ENCODE measurements around the gene PIAS2. TPM values are rescaled to one million over a fixed set of nuclear protein-coding genes. Genes with fewer than 3 reads are reported as not detected.
"Not testable (repeated sequence)": the region's sequence is repeated elsewhere in the genome, so short reads cannot be mapped to it uniquely, and the experiment has no call there.

Gene PIAS2
- polyA plus RNA-seq, 3 donors, result 9.9 to 13.2 (median 11.0) TPM

DNA sequence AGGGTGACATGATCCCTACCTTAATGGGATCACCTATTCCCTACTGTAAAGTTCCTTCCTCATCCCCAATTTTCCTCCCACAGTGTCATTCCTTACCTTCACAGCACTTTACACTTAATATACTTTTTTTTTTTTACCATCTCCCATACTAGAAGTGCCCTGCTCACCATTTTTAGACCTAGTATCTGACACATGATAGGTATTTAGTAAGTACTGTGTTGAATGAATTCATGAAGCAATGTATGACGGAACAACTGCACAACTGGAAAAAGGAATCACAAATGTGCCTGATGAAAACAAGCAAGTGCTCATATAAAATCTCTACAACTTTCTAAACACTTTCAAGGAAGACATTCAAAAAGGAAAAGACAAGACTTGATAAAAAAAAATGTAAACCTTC is 83.4 kb downstream of the PIAS2 start:
- no CpG with 5 or more reads among the region's 1 CpG for WGBS (ENCODE audit: insufficient coverage)
- Histone ChIP-seq H3K79me2 (ENCODE audit: insufficient read depth, low read length) (no peaks in the 10 kb centered on the region), H3K4me1 (ENCODE audit: control insufficient read depth in 1 of 2, insufficient read depth in 2 of 2, low read length in 2 of 2) (no peaks in the 10 kb centered on the region), H3K9ac (ENCODE audit: insufficient read depth, low read length, poor library complexity, severe bottlenecking) (no peak overlapping the region), H2AFZ (ENCODE audit: insufficient read depth, low read depth, low read length, poor library complexity, severe bottlenecking) (no peak overlapping the region), H4K20me1 (ENCODE audit: insufficient read depth, low read length) (no peaks in the 10 kb centered on the region), H3K4me3 (replicated peaks in 1 of 3; ENCODE audit: low read depth in 2 of 3, low read length in 3 of 3) (no peak overlapping the region), H3K9me3 (replicated peaks in 1 of 2; ENCODE audit: control insufficient read depth in 1 of 2, insufficient read depth in 1 of 2, low read length in 2 of 2) (no peaks in the 10 kb centered on the region), H3K27ac (ENCODE audit: low read depth in 1 of 2, low read length in 2 of 2) (no peak overlapping the region), H3K4me2 (replicated peaks; ENCODE audit: extremely low read depth, low read length, poor library complexity, severe bottlenecking) (no peak overlapping the region), H3K27me3 (ENCODE audit: control insufficient read depth in 2 of 2, insufficient read depth in 2 of 2, low read length in 2 of 2) (no peaks in the 10 kb centered on the region), H3K36me3 (replicated peaks in 1 of 2; ENCODE audit: control insufficient read depth in 1 of 2, insufficient read depth in 2 of 2, low read length in 2 of 2) (peaks cover 9 to 41% of the 10 kb centered on the region in 2 donors)
- Mint-ChIP-seq H3K36me3 (peaks cover 39 to 41% of the 10 kb centered on the region in 2 donors), H3K4me3 (no peak overlapping the region), H3K4me1 (no peaks in the 10 kb centered on the region), H3K27ac (no peak overlapping the region), H3K9me3 (peaks cover 0 to 2% (median 0%) of the 10 kb centered on the region in 7 donors), H3K27me3 (ENCODE audit: low read depth in 3 of 3) (no peaks in the 10 kb centered on the region)
- TF ChIP-seq, protein P1, sequence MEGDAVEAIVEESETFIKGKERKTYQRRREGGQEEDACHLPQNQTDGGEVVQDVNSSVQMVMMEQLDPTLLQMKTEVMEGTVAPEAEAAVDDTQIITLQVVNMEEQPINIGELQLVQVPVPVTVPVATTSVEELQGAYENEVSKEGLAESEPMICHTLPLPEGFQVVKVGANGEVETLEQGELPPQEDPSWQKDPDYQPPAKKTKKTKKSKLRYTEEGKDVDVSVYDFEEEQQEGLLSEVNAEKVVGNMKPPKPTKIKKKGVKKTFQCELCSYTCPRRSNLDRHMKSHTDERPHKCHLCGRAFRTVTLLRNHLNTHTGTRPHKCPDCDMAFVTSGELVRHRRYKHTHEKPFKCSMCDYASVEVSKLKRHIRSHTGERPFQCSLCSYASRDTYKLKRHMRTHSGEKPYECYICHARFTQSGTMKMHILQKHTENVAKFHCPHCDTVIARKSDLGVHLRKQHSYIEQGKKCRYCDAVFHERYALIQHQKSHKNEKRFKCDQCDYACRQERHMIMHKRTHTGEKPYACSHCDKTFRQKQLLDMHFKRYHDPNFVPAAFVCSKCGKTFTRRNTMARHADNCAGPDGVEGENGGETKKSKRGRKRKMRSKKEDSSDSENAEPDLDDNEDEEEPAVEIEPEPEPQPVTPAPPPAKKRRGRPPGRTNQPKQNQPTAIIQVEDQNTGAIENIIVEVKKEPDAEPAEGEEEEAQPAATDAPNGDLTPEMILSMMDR (IDR thresholded peaks at IDR 0.05), result no peak
- DNase-seq, result no peak
- intact Hi-C loops (cut with micrococcal nuclease), result no loop called here

DNA sequence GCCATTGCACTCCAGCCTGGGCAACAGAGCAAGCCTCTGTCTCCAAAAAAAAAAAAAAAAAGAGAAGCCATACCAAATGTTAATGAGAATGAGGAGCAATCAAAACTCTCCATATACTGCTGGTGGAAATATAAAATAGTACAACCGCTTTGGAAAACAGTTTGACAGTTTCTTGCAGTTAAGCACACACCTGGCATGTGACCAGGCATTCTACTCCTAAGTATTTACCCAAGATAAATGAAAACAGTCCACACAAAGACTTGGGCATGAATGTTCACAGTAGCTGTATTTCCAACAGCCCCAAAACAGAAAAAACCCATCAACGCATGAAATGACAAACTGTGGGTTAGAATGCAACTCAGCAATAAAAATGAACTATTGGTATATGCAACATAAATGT is 84.5 kb downstream of the PIAS2 start:
- no peaks in the 10 kb centered on the region for H3K27me3 Mint-ChIP-seq (ENCODE audit: low read depth in 3 of 3)
- Histone ChIP-seq H3K36me3 (replicated peaks in 1 of 2; ENCODE audit: control insufficient read depth in 1 of 2, insufficient read depth in 2 of 2, low read length in 2 of 2) (peaks cover 10 to 52% of the 10 kb centered on the region in 2 donors), H4K20me1 (ENCODE audit: insufficient read depth, low read length) (no peaks in the 10 kb centered on the region), H3K9ac (ENCODE audit: insufficient read depth, low read length, poor library complexity, severe bottlenecking) (no peak overlapping the region), H3K27ac (ENCODE audit: low read depth in 1 of 2, low read length in 2 of 2) (no peak overlapping the region), H3K4me3 (replicated peaks in 1 of 3; ENCODE audit: low read depth in 2 of 3, low read length in 3 of 3) (no peak overlapping the region), H3K9me3 (replicated peaks in 1 of 2; ENCODE audit: control insufficient read depth in 1 of 2, insufficient read depth in 1 of 2, low read length in 2 of 2) (no peaks in the 10 kb centered on the region), H3K27me3 (ENCODE audit: control insufficient read depth in 2 of 2, insufficient read depth in 2 of 2, low read length in 2 of 2) (no peaks in the 10 kb centered on the region), H2AFZ (ENCODE audit: insufficient read depth, low read depth, low read length, poor library complexity, severe bottlenecking) (no peak overlapping the region), H3K79me2 (ENCODE audit: insufficient read depth, low read length) (no peaks in the 10 kb centered on the region), H3K4me2 (replicated peaks; ENCODE audit: extremely low read depth, low read length, poor library complexity, severe bottlenecking) (no peak overlapping the region), H3K4me1 (ENCODE audit: control insufficient read depth in 1 of 2, insufficient read depth in 2 of 2, low read length in 2 of 2) (no peaks in the 10 kb centered on the region)
- peaks cover 0 to 2% (median 0%) of the 10 kb centered on the region in 7 donors for H3K9me3 Mint-ChIP-seq
- peaks cover 43 to 45% of the 10 kb centered on the region in 2 donors for H3K36me3 Mint-ChIP-seq
- TF ChIP-seq, protein P1 (IDR thresholded peaks at IDR 0.05), result no peak
- DNase-seq, result no peak
- WGBS (ENCODE audit: insufficient coverage), result no CpG with 5 or more reads among the region's 2 CpGs
- intact Hi-C loops (cut with micrococcal nuclease), result no loop called here
- no peak overlapping the region for H3K4me3 Mint-ChIP-seq
- no peak overlapping the region for H3K27ac Mint-ChIP-seq
- H3K4me1 Mint-ChIP-seq, result no peaks in the 10 kb centered on the region

DNA sequence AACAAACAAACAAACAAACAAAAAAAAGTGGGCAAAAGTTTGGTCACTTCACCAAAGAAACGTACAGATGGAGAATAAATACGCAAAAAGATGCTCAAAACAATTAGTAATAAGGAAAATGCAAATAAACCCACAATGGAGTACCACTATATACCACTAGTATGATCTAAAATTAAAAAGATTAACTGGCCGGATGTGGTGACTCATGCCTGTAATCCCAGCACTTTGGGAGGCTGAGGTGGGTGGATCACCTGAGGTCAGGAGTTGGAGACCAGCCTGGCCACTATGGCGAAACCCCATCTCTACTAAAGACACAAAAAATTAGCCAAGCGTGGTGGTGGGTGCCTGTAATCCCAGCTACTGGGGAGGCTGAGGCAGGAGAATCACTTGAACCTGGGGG is 84.9 kb downstream of the PIAS2 start:
- H3K4me1 Mint-ChIP-seq; H3K27ac ChIP-seq (ENCODE audit: low read depth in 1 of 2, low read length in 2 of 2): not testable (repeated sequence)
- peaks cover 47 to 49% of the 10 kb centered on the region in 2 donors for H3K36me3 Mint-ChIP-seq

More for the DNA sequence above, 84.9 kb downstream of the PIAS2 start:
- H3K4me3 Mint-ChIP-seq; H3K4me3 ChIP-seq (replicated peaks in 1 of 3; ENCODE audit: low read depth in 2 of 3, low read length in 3 of 3); H3K27me3 ChIP-seq (ENCODE audit: control insufficient read depth in 2 of 2, insufficient read depth in 2 of 2, low read length in 2 of 2); H3K4me2 ChIP-seq (replicated peaks; ENCODE audit: extremely low read depth, low read length, poor library complexity, severe bottlenecking); H3K4me1 ChIP-seq (ENCODE audit: control insufficient read depth in 1 of 2, insufficient read depth in 2 of 2, low read length in 2 of 2); intact Hi-C loops (cut with micrococcal nuclease); H3K9me3 ChIP-seq (replicated peaks in 1 of 2; ENCODE audit: control insufficient read depth in 1 of 2, insufficient read depth in 1 of 2, low read length in 2 of 2); H3K79me2 ChIP-seq (ENCODE audit: insufficient read depth, low read length); H3K27me3 Mint-ChIP-seq (ENCODE audit: low read depth in 3 of 3); H3K27ac Mint-ChIP-seq; H4K20me1 ChIP-seq (ENCODE audit: insufficient read depth, low read length); DNase-seq; H3K9me3 Mint-ChIP-seq; H3K9ac ChIP-seq (ENCODE audit: insufficient read depth, low read length, poor library complexity, severe bottlenecking); H2AFZ ChIP-seq (ENCODE audit: insufficient read depth, low read depth, low read length, poor library complexity, severe bottlenecking): not testable (repeated sequence)
- no CpG with 5 or more reads among the region's 5 CpGs for WGBS (ENCODE audit: insufficient coverage)
- peaks cover 14 to 56% of the 10 kb centered on the region in 2 donors for H3K36me3 ChIP-seq (replicated peaks in 1 of 2; ENCODE audit: control insufficient read depth in 1 of 2, insufficient read depth in 2 of 2, low read length in 2 of 2)

All from CD14-positive monocyte (primary cell).